HG03432 (cell line): ENCODE measurements around the gene CAPN2.

ENCODE experiments used
- ATAC-seq: cut with Tn5 transposase; IDR thresholded peaks from one replicate; pipeline ENCODE4 v1.9.1; 2021; ENCODE audit warnings: mild to moderate bottlenecking, moderate library complexity; ENCODE audit not compliant: unreplicated experiment

CAPN2 gene

GRCh38 chr1:223712194-223712849, at the start of gene CAPN2:
Gene CAPN2, plus strand, starts transcription at chr1:223712539. Its CDS starts 102 bp downstream, at chr1:223712641.
- peak; percentile 65 for ATAC-seq

- no peak for ATAC-seq
Observed at GRCh38 chr1:223662943-223663342, 49.4 kb upstream of the CAPN2 start.

GRCh38 chr1:223664106-223664505, 48.2 kb upstream of the CAPN2 start:
- no peak for ATAC-seq

GRCh38 chr1:223665592-223666312, 46.6 kb upstream of the CAPN2 start, which contains the start of gene CAPN8:
Gene CAPN8, minus strand, starts transcription at chr1:223665701. Its CDS starts 55 bp downstream, at chr1:223665646.
- no peak for ATAC-seq

- no peak for ATAC-seq
Observed at GRCh38 chr1:223667484-223668182, 44.7 kb upstream of the CAPN2 start.

- no peak for ATAC-seq
Observed at GRCh38 chr1:223669003-223669795, 43.1 kb upstream of the CAPN2 start.

GRCh38 chr1:223670458-223671159, 41.7 kb upstream of the CAPN2 start:
- ATAC-seq: no peak

GRCh38 chr1:223674119-223674890, 38.0 kb upstream of the CAPN2 start:
- no peak for ATAC-seq

GRCh38 chr1:223678841-223679240, 33.5 kb upstream of the CAPN2 start:
- no peak for ATAC-seq

GRCh38 chr1:223680188-223680587, 32.2 kb upstream of the CAPN2 start:
- no peak for ATAC-seq

- ATAC-seq: no peak
Observed at GRCh38 chr1:223682502-223682901, 29.8 kb upstream of the CAPN2 start.

- no peak for ATAC-seq
Observed at GRCh38 chr1:223683586-223684487, 28.5 kb upstream of the CAPN2 start.

- no peak for ATAC-seq
Observed at GRCh38 chr1:223684488-223684792, 27.9 kb upstream of the CAPN2 start.

- ATAC-seq: no peak
Observed at GRCh38 chr1:223691121-223691520, 21.2 kb upstream of the CAPN2 start.

GRCh38 chr1:223695014-223695548, 17.3 kb upstream of the CAPN2 start:
- no peak for ATAC-seq

GRCh38 chr1:223695941-223696340, 16.4 kb upstream of the CAPN2 start:
- ATAC-seq: no peak

GRCh38 chr1:223700388-223700918, 11.9 kb upstream of the CAPN2 start:
- no peak for ATAC-seq

- no peak for ATAC-seq
Observed at GRCh38 chr1:223700942-223701637, 11.2 kb upstream of the CAPN2 start.
